NT2/D1 (cell line): ENCODE data around the gene ARHGEF40.

Source experiments
- YY1 ChIP-seq: IDR thresholded peaks from 2 replicates; pipeline ENCODE4 v1.6.1; 2011; ENCODE audit not compliant: insufficient read length, insufficient read depth
- ZNF274 ChIP-seq: IDR thresholded peaks from 2 replicates; pipeline ENCODE4 v1.6.1; 2011; ENCODE audit warnings: mild to moderate bottlenecking, low read depth, low read length

DNA sequence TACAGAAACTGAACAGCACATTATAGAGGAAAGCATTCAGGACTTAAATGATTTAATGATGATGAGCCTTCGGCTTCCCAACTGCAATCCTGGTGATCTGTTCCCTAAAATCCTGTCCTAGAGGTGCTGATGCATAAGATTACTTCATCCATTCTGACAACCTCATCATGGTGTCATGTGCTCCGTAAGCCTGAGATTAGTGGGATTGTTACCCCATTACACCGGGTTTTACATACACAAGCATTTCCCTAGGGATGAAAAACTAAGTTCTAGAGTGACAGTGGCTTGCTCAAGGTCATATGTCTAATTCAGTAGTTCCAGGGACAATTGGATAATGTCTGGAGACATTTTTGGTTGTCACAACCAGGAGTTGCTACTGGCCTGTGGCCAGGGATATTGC is 32.9 kb upstream of the ARHGEF40 start:
- no peak for TF ChIP-seq YY1
- TF ChIP-seq ZNF274, result no peak
